Measurements from ENCODE around the gene RBM18.

RBM18 gene

DNA sequence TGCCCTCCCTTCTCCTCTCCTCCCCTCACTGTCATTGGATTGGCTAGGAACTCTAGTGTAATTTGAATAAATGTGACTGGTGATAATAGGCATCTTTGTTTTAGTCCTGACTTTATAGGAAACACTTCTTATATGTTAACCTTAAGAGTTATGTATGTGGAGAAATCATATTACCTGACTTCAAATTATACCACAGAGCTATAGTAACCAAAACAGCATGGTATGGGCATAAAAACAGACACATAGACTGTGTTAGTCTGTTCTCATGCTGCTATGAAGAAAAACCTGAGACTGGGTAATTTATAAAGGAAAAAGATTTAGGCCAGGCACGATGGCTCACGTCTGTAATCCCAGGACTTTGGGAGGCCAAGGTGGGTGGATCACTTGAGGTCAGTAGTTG lies 9.4 kb upstream of the RBM18 start:
- Mint-ChIP-seq H3K27me3 (ENCODE audit: low read depth) (no peaks in the 10 kb centered on the region), H3K27ac (no peak overlapping the region), H3K4me3 (no peak overlapping the region), H3K4me1 (ENCODE audit: low read depth) (peaks cover 6% of the 10 kb centered on the region), H3K9me3 (no peaks in the 10 kb centered on the region), H3K36me3 (ENCODE audit: low read depth) (peaks cover 28% of the 10 kb centered on the region)

DNA sequence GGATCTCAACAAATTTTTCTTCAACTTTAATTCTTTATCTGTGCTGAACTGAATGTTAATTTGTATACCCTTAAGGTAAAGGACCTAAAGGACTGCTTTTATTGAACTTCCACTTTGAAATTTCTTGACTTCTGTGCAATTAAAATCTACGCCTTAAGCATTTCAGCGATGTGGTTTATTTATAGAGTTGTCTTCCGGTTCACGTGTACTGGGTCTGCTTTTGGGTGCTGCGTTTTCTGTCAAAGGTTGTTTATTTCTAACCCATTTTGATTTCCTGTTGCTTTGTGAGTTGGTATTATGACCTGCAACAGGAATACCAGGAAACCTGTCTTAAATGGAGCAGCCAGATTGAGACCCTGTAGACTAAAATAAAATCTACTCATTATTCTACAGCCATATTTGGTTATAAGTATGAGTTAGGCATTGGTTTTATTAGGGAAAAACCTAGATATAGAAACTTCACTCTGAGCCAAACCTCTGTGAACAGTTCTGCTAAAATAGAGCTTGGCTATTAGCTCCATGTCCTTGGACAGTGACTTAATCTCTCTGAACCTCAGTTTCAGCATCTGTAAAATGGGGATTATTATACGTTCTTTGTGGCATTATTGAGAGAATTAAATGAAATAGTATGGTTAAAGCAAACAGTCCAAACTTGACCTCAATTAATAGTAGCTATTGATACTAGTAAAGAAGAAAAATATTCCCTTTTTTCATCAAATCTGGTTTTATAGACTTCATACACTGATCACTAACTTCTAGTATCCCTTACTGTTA lies 3.6 kb upstream of the RBM18 start:
- no peak overlapping the region for H3K27ac Mint-ChIP-seq
- no peaks in the 10 kb centered on the region for H3K9me3 Mint-ChIP-seq
- no peaks in the 10 kb centered on the region for H3K27me3 Mint-ChIP-seq (ENCODE audit: low read depth)
- no peak overlapping the region for H3K4me3 Mint-ChIP-seq
- H3K36me3 Mint-ChIP-seq (ENCODE audit: low read depth): peaks cover 14% of the 10 kb centered on the region
- peaks cover 24% of the 10 kb centered on the region for H3K4me1 Mint-ChIP-seq (ENCODE audit: low read depth)

DNA sequence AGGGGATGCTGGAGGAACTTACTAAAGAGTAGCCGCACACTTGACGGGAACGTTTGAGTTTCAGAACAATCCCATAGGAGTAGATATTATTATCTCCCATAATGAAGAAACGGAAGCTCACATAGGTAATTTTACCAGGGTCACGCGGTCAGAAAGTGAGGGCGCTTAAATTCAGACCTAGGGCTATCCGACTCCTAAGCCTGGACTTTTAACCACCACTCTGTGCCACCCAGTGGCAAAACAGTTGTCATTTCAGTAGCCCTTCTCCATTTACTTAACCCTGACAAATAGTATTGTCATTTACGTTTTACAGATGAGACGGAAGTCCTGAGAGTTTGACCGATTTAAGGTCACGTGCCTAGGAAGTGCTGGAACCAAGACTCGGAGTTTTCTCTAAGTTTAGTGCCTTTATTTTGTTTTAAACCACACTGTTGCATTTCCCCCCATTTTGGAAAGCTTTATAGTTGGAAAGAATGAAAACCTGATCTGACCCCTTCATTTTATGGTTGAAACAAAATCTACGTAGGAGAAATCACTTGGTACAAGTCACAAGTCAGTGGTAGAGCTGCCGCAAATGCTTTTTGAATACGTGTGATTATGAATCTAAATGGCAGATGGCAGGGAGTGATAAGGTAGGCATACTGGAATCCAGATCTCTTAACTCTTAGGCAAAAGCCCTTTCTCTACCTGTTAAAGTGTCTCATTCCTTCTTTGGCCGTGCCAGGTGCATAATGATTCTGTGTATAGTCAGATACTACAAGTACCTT lies 692 bp upstream of the RBM18 start:
- peak overlapping the region; percentile 100 for H3K27ac Mint-ChIP-seq
- H3K4me3 Mint-ChIP-seq: peak overlapping the region; percentile 99
- peaks cover 32% of the 10 kb centered on the region for H3K4me1 Mint-ChIP-seq (ENCODE audit: low read depth)
- peaks cover 15% of the 10 kb centered on the region for H3K36me3 Mint-ChIP-seq (ENCODE audit: low read depth)
- no peaks in the 10 kb centered on the region for H3K9me3 Mint-ChIP-seq
- no peaks in the 10 kb centered on the region for H3K27me3 Mint-ChIP-seq (ENCODE audit: low read depth)

DNA sequence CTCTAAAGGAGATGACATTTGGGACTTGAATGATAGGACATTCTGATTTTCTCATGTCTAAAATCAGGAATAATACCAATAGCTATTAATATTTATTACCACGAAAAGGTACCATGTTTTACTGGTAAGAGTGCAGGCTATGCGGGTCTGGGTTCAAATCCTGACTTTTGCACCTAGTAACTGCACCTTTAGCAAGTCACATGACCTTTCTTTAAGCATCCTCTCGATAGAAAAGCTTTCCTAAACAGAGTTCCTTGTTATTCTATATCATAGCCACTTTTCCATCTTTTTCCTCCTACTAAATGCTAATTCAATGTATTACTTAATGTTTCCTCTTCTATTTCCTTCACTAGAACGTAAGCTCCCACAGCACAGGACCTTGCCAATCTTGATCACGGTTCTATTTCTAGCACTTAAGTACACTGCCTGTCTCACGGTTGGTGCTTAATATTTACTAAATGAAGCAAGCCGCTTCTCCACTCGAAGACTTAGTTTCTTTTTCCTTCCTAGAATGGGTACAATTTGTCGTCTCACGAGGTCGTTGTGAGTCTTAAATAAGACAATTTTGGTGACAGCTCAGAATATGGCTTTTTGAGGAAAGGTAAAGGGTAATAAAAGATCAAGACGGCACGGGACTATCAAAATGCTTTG lies 816 bp downstream of the RBM18 start:
- H3K9me3 Mint-ChIP-seq: no peaks in the 10 kb centered on the region
- H3K36me3 Mint-ChIP-seq (ENCODE audit: low read depth): peaks cover 20% of the 10 kb centered on the region
- peak overlapping the region; percentile 99 for H3K4me3 Mint-ChIP-seq
- H3K4me1 Mint-ChIP-seq (ENCODE audit: low read depth): peaks cover 32% of the 10 kb centered on the region
- no peaks in the 10 kb centered on the region for H3K27me3 Mint-ChIP-seq (ENCODE audit: low read depth)
- peak overlapping the region; percentile 100 for H3K27ac Mint-ChIP-seq

DNA sequence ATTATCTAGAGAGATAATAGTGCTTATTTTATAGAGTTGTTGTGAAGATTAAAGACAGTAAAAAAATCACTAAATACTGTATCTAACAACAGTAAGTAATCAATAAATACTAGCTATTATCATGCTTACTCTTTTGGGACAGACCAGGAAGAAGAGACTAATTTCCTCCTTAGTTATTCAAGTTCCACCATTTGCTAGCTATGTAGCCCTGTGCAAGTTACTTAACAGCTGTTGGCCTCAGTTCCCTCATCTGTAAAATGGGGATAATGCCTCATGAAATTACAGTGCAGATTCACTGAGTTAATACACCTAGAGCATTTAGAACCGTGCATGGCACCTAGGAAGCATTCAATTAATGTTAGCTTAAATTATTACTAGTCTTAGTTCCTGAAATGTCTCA lies 2.6 kb downstream of the RBM18 start:
- no peak overlapping the region for H3K27ac Mint-ChIP-seq
- H3K4me1 Mint-ChIP-seq (ENCODE audit: low read depth): peaks cover 26% of the 10 kb centered on the region
- no peaks in the 10 kb centered on the region for H3K9me3 Mint-ChIP-seq
- H3K27me3 Mint-ChIP-seq (ENCODE audit: low read depth): no peaks in the 10 kb centered on the region
- peaks cover 27% of the 10 kb centered on the region for H3K36me3 Mint-ChIP-seq (ENCODE audit: low read depth)
- peak overlapping the region; percentile 33 for H3K4me3 Mint-ChIP-seq

DNA sequence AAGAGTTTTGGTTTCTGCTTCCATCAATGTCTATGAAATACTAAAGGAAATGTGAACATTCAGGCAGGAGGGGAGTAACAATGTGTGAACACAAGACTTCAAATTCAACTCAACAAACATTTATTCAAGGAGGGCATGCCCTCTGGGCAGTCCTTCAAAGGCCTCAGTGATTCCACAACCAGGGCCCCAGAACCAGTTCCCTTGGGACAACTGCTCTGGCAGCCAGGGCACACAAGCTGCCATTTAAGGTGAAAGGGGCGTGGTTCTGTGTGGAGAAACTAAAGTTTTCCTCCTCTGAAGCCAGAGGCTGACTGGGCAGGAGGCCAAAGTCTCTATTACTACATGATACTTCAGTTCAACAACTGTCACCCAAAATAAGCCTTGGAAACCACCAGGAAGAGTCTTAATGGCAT lies 3.2 kb downstream of the RBM18 start:
- no peaks in the 10 kb centered on the region for H3K27me3 Mint-ChIP-seq (ENCODE audit: low read depth)
- H3K4me3 Mint-ChIP-seq: no peak overlapping the region
- peaks cover 27% of the 10 kb centered on the region for H3K36me3 Mint-ChIP-seq (ENCODE audit: low read depth)
- no peak overlapping the region for H3K27ac Mint-ChIP-seq
- no peaks in the 10 kb centered on the region for H3K9me3 Mint-ChIP-seq
- peaks cover 26% of the 10 kb centered on the region for H3K4me1 Mint-ChIP-seq (ENCODE audit: low read depth)

DNA sequence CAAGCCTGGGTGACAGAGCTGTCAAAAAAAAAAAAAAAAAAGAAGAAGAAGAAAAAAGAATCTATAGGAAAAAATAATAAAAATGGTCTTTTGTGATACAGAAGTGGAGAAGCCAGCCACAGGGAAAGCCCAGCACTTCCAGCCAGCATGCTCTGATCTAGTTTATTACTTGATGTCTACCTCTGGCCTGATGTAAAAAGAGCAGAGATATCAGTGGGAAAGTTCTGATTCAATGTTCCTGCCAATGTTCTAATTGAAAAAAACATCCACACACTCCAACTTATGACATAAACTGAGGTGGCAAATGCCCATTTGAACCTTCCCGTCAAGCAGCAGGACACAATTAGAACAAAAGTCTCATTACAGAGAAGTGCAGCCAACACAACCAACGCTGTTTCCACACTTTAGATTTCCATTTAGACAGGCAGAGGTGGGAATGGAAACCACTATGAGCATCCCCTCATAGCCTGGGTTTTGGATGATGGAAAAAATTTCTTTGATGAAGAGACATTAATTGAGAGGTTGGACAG lies 5.7 kb downstream of the RBM18 start:
- H3K4me3 Mint-ChIP-seq: no peak overlapping the region
- H3K27ac Mint-ChIP-seq: no peak overlapping the region
- no peaks in the 10 kb centered on the region for H3K27me3 Mint-ChIP-seq (ENCODE audit: low read depth)
- peaks cover 19% of the 10 kb centered on the region for H3K4me1 Mint-ChIP-seq (ENCODE audit: low read depth)
- no peaks in the 10 kb centered on the region for H3K9me3 Mint-ChIP-seq
- peaks cover 23% of the 10 kb centered on the region for H3K36me3 Mint-ChIP-seq (ENCODE audit: low read depth)

DNA sequence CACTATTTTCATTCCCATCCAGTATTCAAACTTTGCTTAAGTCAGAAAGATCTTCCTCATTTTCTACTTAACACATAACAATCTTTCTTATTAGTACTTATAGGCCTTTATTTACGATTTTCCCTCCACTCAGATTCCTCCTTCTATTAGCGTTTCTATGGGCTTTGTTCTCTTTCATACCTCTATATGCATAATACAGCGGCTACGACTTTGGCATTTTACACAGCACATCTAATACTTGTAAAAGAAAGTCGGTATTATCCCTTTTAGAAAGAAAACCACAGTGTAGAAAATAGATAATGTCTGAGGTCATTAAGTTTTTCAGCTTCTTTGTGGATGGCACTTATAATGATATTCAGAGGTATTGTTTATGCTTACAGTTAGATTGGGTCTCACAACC lies 8.4 kb downstream of the RBM18 start:
- Mint-ChIP-seq H3K36me3 (ENCODE audit: low read depth) (peaks cover 29% of the 10 kb centered on the region), H3K27me3 (ENCODE audit: low read depth) (no peaks in the 10 kb centered on the region)

DNA sequence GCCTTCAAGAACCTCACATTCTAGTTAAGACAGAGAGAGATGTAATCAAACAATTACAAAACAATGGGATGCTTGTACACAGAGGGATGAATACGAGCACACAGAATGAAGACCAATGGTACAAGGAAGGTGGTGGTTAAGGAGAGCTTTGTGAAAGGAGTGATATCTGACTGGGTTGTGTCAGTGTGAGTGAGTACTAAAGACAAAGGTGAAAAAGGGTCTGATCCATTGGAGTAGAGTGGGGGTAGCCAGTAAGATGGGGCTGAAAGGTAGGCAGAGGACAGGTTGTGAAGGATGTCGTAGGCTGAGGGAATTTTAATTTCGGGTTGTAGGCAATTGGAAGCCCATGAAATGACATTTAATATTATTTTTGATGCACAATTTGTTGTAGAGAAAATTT lies 9.9 kb downstream of the RBM18 start:
- Mint-ChIP-seq H3K4me1 (ENCODE audit: low read depth) (peaks cover 4% of the 10 kb centered on the region), H3K27me3 (ENCODE audit: low read depth) (no peaks in the 10 kb centered on the region), H3K27ac (peak overlapping the region; percentile 2), H3K36me3 (ENCODE audit: low read depth) (peaks cover 33% of the 10 kb centered on the region), H3K9me3 (no peaks in the 10 kb centered on the region), H3K4me3 (no peak overlapping the region)

More for the DNA sequence above, 8.4 kb downstream of the RBM18 start:
- H3K9me3 Mint-ChIP-seq: no peaks in the 10 kb centered on the region
- peaks cover 4% of the 10 kb centered on the region for H3K4me1 Mint-ChIP-seq (ENCODE audit: low read depth)
- H3K4me3 Mint-ChIP-seq: no peak overlapping the region
- no peak overlapping the region for H3K27ac Mint-ChIP-seq

DNA sequence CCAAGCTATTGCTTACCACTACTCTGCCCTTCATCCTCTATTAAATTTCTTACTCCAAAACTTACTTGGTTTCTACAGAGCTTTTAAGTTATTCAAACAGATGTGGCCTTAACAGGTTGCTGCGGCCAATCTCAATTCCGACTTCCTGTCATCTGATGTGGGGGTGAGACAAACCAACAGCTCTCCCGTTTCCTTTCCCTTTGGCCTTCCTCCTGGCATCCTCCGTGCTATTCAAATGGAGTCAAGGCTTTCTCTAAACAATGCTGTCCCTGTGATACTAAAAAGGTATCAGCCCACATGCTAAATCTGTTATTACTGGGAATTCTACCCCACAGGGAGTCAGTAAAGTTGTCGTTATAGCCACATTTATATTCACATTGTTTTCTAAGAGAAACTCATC lies 11.8 kb downstream of the RBM18 start:
- Mint-ChIP-seq H3K9me3 (no peaks in the 10 kb centered on the region), H3K27me3 (ENCODE audit: low read depth) (no peaks in the 10 kb centered on the region), H3K4me1 (ENCODE audit: low read depth) (peaks cover 4% of the 10 kb centered on the region), H3K4me3 (no peak overlapping the region), H3K27ac (no peak overlapping the region), H3K36me3 (ENCODE audit: low read depth) (peaks cover 25% of the 10 kb centered on the region)

DNA sequence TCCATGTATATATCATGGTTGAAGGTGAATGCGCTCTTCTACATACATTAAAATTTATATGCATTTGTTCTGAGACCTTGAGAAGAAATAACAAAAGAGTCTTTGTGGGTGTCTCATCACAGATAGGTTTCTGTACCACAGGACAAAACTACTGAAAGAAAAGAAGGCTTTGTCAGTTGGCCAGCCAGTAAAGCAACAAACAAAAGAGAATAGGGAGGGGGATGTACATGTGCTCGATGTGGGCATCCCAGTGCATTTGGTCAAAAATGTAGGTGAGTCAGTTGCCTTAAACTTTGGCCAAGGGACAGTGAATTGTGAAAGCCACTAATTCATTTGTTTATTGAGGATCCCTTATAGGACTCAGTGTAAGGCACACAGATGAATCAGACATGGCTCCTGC lies 13.3 kb downstream of the RBM18 start:
- Mint-ChIP-seq H3K4me1 (ENCODE audit: low read depth) (peaks cover 4% of the 10 kb centered on the region), H3K9me3 (no peaks in the 10 kb centered on the region), H3K36me3 (ENCODE audit: low read depth) (peaks cover 29% of the 10 kb centered on the region), H3K4me3 (no peak overlapping the region), H3K27me3 (ENCODE audit: low read depth) (no peaks in the 10 kb centered on the region), H3K27ac (no peak overlapping the region)

DNA sequence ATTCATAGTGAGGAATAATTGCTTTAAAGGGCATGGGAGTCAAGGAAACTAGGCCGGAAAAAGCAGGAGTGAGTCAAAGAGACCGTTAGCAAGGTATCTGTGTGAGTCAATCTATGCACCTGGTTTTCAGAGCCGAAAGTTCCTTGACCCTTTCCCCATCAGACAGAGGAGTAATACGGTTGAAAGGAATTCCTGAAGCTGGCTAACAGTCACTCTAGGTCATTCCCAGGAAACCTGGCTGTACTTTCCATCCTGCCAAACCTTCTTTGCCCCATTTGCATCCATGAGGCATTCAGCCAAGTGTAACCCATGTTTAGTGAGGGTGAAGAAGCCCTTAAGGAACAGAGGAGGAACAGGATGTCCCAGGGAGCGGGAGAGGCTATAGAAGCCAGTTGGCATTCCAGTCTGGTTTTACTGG lies 16.2 kb downstream of the RBM18 start:
- peaks cover 42% of the 10 kb centered on the region for H3K36me3 Mint-ChIP-seq (ENCODE audit: low read depth)
- peaks cover 2% of the 10 kb centered on the region for H3K4me1 Mint-ChIP-seq (ENCODE audit: low read depth)
- H3K27ac Mint-ChIP-seq: no peak overlapping the region
- no peaks in the 10 kb centered on the region for H3K27me3 Mint-ChIP-seq (ENCODE audit: low read depth)
- no peaks in the 10 kb centered on the region for H3K9me3 Mint-ChIP-seq
- no peak overlapping the region for H3K4me3 Mint-ChIP-seq

DNA sequence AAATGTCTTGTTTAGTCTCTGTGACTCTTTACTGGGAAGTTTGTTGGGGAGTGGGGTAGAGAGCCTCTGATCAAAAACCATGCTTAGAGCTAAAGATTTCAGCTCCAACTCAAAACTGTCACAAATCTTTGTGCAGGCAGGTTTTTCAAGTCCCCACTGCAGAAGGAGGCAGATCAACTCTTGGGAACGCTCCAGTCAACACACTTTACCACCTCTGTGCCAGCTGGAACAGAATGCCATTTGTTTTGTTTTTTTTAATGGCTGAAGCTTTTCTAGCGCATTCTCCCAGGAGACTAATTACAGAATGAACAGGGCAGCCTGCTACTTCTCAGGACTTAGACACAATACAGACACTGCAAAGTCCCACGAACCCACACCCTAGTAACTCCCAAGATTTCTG lies 18.0 kb downstream of the RBM18 start:
- Mint-ChIP-seq H3K9me3 (no peaks in the 10 kb centered on the region), H3K36me3 (ENCODE audit: low read depth) (peaks cover 42% of the 10 kb centered on the region), H3K27me3 (ENCODE audit: low read depth) (no peaks in the 10 kb centered on the region), H3K27ac (no peak overlapping the region), H3K4me1 (ENCODE audit: low read depth) (no peaks in the 10 kb centered on the region), H3K4me3 (no peak overlapping the region)

DNA sequence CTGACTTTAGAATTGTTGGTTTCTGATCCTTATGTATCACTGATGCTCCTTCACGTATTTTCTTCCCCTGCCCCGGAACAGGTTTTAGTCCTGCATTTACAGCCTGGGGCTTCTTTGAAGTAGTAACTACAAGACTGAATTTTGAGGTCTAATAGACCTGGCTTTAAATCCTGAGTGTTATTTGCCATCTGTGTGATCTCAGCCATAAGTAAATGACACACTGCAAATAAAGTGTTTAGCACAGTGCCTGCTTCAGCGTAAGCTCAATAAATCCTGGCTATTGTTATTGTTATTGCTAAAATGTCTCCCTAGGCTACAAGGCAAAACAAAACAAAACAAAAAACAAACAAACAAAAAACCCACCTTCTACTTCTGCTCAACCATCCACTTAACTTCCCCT lies 20.3 kb downstream of the RBM18 start:
- H3K9me3 Mint-ChIP-seq: no peaks in the 10 kb centered on the region
- H3K4me1 Mint-ChIP-seq (ENCODE audit: low read depth): no peaks in the 10 kb centered on the region
- no peak overlapping the region for H3K27ac Mint-ChIP-seq
- H3K27me3 Mint-ChIP-seq (ENCODE audit: low read depth): no peaks in the 10 kb centered on the region
- peaks cover 42% of the 10 kb centered on the region for H3K36me3 Mint-ChIP-seq (ENCODE audit: low read depth)
- H3K4me3 Mint-ChIP-seq: no peak overlapping the region

Data from T-helper 1 cell treated with Interleukin-12 subunit alpha and Interleukin-12 subunit beta and Interleukin-4 antibody, amounts not matched to agents 30 μg/mL and 1 μg/mL, for 36 hours (primary cell).